ENCODE data around the gene TTLL9.
A peak's percentile ranks its signal among the peaks of the same experiment; 100 is the strongest.

Gene TTLL9

DNA sequence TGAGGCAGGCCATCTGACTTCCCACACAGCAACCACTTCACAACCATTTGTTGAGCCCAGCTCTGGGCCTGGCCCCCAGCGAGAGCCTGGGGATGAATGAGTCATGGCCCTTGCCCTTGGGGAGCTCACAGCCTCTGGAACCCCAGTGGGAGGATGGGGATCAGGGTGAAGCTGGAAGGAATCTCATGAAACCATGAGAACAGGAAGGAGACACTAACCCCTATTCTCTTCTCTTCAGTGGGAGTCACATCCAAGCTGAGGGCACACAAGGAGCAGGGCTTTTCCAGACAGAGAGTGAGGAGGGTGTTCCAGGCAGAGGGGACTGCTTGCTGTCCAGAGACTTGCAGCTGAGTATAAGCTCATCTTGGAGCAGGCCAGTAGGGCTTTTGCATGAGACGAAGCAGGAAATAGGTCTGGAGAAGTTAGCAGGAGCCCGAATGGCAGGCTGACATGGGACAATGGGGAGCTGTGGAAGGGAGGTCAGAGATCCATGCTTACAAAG lies 32.5 kb upstream of the TTLL9 start:
- H3K27ac ChIP-seq (ENCODE audit: low read depth in 2 of 2, low read length in 2 of 2): no peak overlapping the region
- H3K36me3 ChIP-seq (ENCODE audit: control insufficient read depth in 2 of 2, insufficient read depth in 2 of 2, low read length in 2 of 2): no peaks in the 10 kb centered on the region
- H3K9me3 ChIP-seq (ENCODE audit: control insufficient read depth in 2 of 2, low read length in 2 of 2): no peaks in the 10 kb centered on the region
- H3K4me3 ChIP-seq (ENCODE audit: low read length in 2 of 2): no peak overlapping the region
- peaks cover 16 to 19% of the 10 kb centered on the region in 2 donors for H3K4me1 ChIP-seq (ENCODE audit: control insufficient read depth in 2 of 2, insufficient read depth in 2 of 2, low read length in 2 of 2)
- H3K9ac ChIP-seq (ENCODE audit: low read depth in 1 of 2, low read length in 2 of 2): no peak overlapping the region
- H3K27me3 ChIP-seq (ENCODE audit: control insufficient read depth in 2 of 2, insufficient read depth in 2 of 2, low read length in 2 of 2): no peaks in the 10 kb centered on the region

DNA sequence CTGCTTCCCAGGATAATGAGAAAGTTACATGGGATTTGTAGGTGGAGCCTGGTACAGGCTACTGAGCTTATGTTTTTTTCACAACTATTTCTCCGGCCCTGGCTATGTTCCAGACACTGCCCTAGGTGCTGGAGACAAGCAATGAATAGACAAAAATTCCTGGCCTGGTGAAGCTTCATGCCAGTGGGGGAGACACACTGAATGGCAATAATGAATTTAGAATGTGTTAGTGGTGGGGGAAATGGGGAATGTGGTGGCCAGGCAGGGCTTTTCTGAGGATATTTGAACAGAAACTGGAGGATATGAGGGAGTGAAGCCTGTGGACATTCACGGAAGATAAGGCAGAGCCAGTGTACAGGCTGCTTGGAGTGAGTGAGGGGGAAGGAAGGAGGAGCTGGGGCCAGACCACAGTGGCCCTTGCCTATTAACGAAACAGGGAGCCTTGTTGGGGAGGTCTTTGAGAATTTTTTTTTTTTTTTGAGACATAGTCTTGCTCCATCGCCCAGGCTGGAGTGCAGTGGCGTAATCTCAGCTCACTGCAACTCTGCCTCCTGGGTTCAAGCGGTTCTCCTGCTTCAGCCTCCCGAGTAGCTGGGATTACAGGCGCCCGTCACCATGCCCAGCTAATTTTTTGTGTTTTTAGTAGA lies 31.7 kb upstream of the TTLL9 start:
- Histone ChIP-seq H3K27ac (ENCODE audit: low read depth in 2 of 2, low read length in 2 of 2) (no peak overlapping the region), H3K9me3 (ENCODE audit: control insufficient read depth in 2 of 2, low read length in 2 of 2) (no peaks in the 10 kb centered on the region), H3K4me3 (ENCODE audit: low read length in 2 of 2) (no peak overlapping the region), H3K27me3 (ENCODE audit: control insufficient read depth in 2 of 2, insufficient read depth in 2 of 2, low read length in 2 of 2) (no peaks in the 10 kb centered on the region), H3K4me1 (ENCODE audit: control insufficient read depth in 2 of 2, insufficient read depth in 2 of 2, low read length in 2 of 2) (peaks cover 16 to 19% of the 10 kb centered on the region in 2 donors), H3K36me3 (ENCODE audit: control insufficient read depth in 2 of 2, insufficient read depth in 2 of 2, low read length in 2 of 2) (no peaks in the 10 kb centered on the region), H3K9ac (ENCODE audit: low read depth in 1 of 2, low read length in 2 of 2) (no peak overlapping the region)

DNA sequence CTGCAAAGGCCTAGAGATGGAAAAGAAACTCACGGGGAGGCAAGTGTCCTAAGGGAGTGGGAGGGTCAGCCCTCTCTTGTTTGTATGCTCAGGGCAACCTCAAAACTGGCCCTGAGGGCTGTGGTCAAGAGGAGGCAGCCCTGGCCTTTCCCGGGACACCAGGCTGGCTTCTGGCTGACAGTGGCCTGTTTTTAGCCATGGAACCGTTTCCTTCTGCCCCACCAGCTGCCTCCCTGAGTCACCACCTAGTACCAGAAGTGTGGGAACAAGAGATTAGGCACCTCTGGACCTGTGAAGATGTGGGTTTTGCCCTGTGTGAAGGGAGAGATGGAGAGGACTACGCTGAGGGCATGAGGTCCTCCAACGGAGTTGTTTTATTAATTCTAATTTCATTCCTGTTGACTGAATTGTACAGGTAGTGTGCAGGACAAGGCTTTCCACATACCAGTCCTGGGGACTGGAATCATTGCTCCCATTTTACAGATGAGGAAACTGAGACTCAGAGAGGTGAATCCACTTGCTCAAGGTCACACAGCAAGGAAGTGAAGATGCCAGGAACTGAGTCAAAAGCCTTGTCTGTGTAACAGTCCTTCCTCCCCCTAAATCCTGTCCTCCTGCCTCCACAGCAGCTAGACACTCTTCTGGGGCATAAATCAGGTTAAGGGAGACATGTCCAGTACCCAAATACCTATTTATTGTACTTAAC lies 30.5 kb upstream of the TTLL9 start:
- no peak overlapping the region for H3K4me3 ChIP-seq (ENCODE audit: low read length in 2 of 2)
- no peak overlapping the region for H3K27ac ChIP-seq (ENCODE audit: low read depth in 2 of 2, low read length in 2 of 2)
- H3K36me3 ChIP-seq (ENCODE audit: control insufficient read depth in 2 of 2, insufficient read depth in 2 of 2, low read length in 2 of 2): no peaks in the 10 kb centered on the region
- H3K27me3 ChIP-seq (ENCODE audit: control insufficient read depth in 2 of 2, insufficient read depth in 2 of 2, low read length in 2 of 2): no peaks in the 10 kb centered on the region
- no peak overlapping the region for H3K9ac ChIP-seq (ENCODE audit: low read depth in 1 of 2, low read length in 2 of 2)
- H3K4me1 ChIP-seq (ENCODE audit: control insufficient read depth in 2 of 2, insufficient read depth in 2 of 2, low read length in 2 of 2): peaks cover 16 to 19% of the 10 kb centered on the region in 2 donors
- no peaks in the 10 kb centered on the region for H3K9me3 ChIP-seq (ENCODE audit: control insufficient read depth in 2 of 2, low read length in 2 of 2)

DNA sequence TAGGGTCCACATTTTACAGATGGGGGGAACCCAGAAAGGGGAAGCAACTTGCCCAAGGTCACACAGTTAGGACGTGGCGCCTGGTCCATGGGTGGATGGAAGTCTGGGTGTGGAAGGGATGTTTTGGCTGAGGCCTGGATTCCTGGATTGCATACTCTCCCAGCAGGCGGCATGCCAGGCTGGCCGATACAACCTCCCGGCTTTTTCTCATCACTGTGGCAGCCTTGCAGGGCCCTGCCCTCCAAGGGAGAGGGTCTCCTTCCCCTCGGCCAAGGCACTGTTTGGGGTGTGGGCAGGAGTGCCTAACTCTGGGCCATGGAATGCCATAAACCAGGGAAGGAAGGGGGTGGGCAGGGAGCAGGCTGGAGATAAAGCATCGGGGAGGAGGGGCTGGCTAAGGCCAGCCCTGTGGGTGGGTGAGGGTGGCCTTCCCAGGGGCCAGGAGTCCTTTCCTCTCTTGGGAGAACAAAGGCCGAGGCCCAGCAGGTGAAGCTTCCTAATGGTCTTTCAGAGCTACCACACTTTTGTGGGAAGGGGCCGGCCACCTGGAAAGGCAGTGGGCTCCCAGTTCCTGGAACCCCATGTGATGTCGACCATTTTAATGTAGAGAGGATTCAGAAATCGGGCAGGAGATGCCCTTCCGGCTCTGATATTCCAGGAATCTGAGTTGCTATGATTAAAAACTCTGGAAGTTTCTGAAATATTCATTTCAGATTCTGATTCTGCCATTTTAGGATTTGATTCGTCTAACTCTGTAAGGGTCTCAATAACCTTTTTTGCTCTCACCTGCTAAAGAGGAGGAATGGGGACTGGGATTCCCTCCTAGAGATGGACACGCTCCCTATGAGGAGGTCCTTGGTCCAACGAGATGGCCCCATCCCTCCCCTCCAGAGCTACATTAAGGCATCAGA lies 29.3 kb upstream of the TTLL9 start:
- Histone ChIP-seq H3K36me3 (ENCODE audit: control insufficient read depth in 2 of 2, insufficient read depth in 2 of 2, low read length in 2 of 2) (no peaks in the 10 kb centered on the region), H3K9ac (ENCODE audit: low read depth in 1 of 2, low read length in 2 of 2) (no peak overlapping the region), H3K4me3 (ENCODE audit: low read length in 2 of 2) (no peak overlapping the region), H3K9me3 (ENCODE audit: control insufficient read depth in 2 of 2, low read length in 2 of 2) (no peaks in the 10 kb centered on the region), H3K27ac (ENCODE audit: low read depth in 2 of 2, low read length in 2 of 2) (no peak overlapping the region), H3K27me3 (ENCODE audit: control insufficient read depth in 2 of 2, insufficient read depth in 2 of 2, low read length in 2 of 2) (no peaks in the 10 kb centered on the region), H3K4me1 (ENCODE audit: control insufficient read depth in 2 of 2, insufficient read depth in 2 of 2, low read length in 2 of 2) (peaks cover 8 to 10% of the 10 kb centered on the region in 2 donors)

DNA sequence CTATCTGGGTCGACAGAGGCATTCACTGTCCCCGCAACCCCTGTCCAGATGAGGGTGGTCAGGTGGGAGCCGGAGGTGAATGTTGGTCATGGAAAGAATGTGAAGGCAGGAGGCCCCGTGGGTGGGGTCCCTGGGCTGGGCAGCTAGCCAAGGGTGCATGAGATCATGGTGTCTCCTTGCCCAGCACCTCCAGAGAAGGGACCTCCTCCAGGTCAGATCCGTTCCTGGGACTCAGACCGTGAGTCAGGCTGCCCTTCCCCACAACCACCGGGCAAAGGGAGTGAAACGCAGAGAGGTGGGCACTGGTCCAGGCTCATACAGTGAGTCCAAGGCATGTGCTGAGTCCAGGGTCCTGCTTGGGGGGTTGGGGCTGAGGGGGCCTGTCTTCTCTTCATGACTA lies 28.5 kb upstream of the TTLL9 start:
- H3K27ac ChIP-seq (ENCODE audit: low read depth in 2 of 2, low read length in 2 of 2): no peak overlapping the region
- peaks cover under 1 to 3% of the 10 kb centered on the region in 2 donors for H3K4me1 ChIP-seq (ENCODE audit: control insufficient read depth in 2 of 2, insufficient read depth in 2 of 2, low read length in 2 of 2)
- H3K36me3 ChIP-seq (ENCODE audit: control insufficient read depth in 2 of 2, insufficient read depth in 2 of 2, low read length in 2 of 2): no peaks in the 10 kb centered on the region
- H3K9ac ChIP-seq (ENCODE audit: low read depth in 1 of 2, low read length in 2 of 2): no peak overlapping the region
- no peaks in the 10 kb centered on the region for H3K27me3 ChIP-seq (ENCODE audit: control insufficient read depth in 2 of 2, insufficient read depth in 2 of 2, low read length in 2 of 2)
- no peak overlapping the region for H3K4me3 ChIP-seq (ENCODE audit: low read length in 2 of 2)
- no peaks in the 10 kb centered on the region for H3K9me3 ChIP-seq (ENCODE audit: control insufficient read depth in 2 of 2, low read length in 2 of 2)

DNA sequence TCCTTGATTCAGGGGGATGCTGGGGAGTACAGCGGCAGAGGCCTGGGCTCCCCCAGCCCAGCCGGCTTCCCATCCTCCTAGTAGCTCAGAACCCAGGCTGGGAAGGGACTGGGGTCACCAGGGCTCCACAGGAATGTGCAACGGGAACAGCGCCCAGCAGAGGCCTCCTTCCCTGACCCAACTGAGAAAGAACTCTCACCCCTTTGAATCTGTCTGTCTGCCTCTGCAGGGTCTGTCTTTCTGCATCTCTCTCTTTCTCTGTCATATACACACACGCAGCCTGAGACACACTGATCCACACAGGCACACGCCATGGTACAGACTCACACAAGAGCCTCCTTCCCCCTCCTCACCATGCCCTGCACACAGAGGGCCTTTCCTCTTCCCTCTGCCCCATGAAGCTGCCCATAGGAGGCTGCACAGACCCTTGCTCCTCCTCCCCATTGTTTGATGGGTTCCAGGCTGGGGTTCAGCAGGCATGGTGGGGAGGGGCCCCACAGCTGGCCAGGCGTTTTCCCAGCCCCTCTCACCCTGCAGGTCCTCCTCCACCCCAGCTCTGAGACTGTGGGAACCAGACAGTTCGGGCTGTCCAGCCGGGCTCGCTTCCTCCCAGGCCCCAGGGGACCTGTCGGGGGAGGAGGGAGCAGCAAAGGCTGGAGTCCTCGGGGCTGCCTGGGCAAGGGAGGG lies 27.8 kb upstream of the TTLL9 start:
- Histone ChIP-seq H3K36me3 (ENCODE audit: control insufficient read depth in 2 of 2, insufficient read depth in 2 of 2, low read length in 2 of 2) (no peaks in the 10 kb centered on the region), H3K27me3 (ENCODE audit: control insufficient read depth in 2 of 2, insufficient read depth in 2 of 2, low read length in 2 of 2) (no peaks in the 10 kb centered on the region), H3K4me3 (ENCODE audit: low read length in 2 of 2) (no peak overlapping the region), H3K9ac (ENCODE audit: low read depth in 1 of 2, low read length in 2 of 2) (no peak overlapping the region), H3K27ac (ENCODE audit: low read depth in 2 of 2, low read length in 2 of 2) (no peak overlapping the region), H3K9me3 (ENCODE audit: control insufficient read depth in 2 of 2, low read length in 2 of 2) (no peaks in the 10 kb centered on the region), H3K4me1 (ENCODE audit: control insufficient read depth in 2 of 2, insufficient read depth in 2 of 2, low read length in 2 of 2) (peaks cover 0 to 2% of the 10 kb centered on the region in 2 donors)

DNA sequence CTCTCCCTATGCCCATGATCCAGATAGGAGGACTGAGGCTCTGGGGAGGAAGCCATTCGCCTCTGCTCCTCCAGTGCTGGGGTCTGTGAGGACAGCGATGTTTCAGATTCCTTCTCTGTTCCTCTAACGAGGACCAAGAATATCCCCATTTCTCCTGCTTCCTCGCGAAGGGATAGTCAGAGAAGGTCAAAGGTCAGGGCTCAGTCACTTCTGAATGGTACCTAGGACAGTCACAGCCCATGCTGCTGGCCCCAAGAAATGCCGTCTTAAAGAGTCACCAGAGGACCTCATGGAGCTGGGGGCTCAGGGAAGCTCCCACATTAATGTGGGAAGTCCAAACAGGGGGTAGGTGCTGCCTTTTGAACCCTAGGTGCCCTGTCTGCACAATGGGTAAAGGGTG lies 27.1 kb upstream of the TTLL9 start:
- Histone ChIP-seq H3K4me1 (ENCODE audit: control insufficient read depth in 2 of 2, insufficient read depth in 2 of 2, low read length in 2 of 2) (no peaks in the 10 kb centered on the region), H3K9me3 (ENCODE audit: control insufficient read depth in 2 of 2, low read length in 2 of 2) (no peaks in the 10 kb centered on the region), H3K4me3 (ENCODE audit: low read length in 2 of 2) (no peak overlapping the region), H3K36me3 (ENCODE audit: control insufficient read depth in 2 of 2, insufficient read depth in 2 of 2, low read length in 2 of 2) (no peaks in the 10 kb centered on the region), H3K27ac (ENCODE audit: low read depth in 2 of 2, low read length in 2 of 2) (no peak overlapping the region), H3K9ac (ENCODE audit: low read depth in 1 of 2, low read length in 2 of 2) (no peak overlapping the region), H3K27me3 (ENCODE audit: control insufficient read depth in 2 of 2, insufficient read depth in 2 of 2, low read length in 2 of 2) (no peaks in the 10 kb centered on the region)

DNA sequence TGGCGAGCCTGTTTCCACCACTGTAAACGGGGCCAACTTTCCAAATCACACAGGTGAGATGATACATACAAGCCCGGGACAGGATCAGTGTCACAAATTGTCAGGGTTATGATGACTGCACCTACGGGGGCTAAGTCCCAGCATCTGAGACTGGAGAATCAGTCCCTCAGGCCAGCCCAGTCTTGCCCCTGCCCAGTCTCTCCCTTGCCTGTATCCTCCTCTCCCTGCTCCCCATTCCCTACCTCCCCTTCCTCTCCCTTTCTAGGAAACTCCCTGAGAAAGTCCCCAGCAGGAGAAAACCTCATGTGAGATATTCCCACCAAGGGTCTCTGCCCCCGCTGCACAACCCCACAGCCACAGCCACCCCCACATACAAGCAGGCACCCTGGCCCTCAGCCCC lies 26.6 kb upstream of the TTLL9 start:
- no peaks in the 10 kb centered on the region for H3K4me1 ChIP-seq (ENCODE audit: control insufficient read depth in 2 of 2, insufficient read depth in 2 of 2, low read length in 2 of 2)
- H3K27ac ChIP-seq (ENCODE audit: low read depth in 2 of 2, low read length in 2 of 2): no peak overlapping the region
- no peaks in the 10 kb centered on the region for H3K36me3 ChIP-seq (ENCODE audit: control insufficient read depth in 2 of 2, insufficient read depth in 2 of 2, low read length in 2 of 2)
- no peaks in the 10 kb centered on the region for H3K9me3 ChIP-seq (ENCODE audit: control insufficient read depth in 2 of 2, low read length in 2 of 2)
- H3K27me3 ChIP-seq (ENCODE audit: control insufficient read depth in 2 of 2, insufficient read depth in 2 of 2, low read length in 2 of 2): no peaks in the 10 kb centered on the region
- peak overlapping the region in 1 of 2 donors; percentile 20 for H3K4me3 ChIP-seq (ENCODE audit: low read length in 2 of 2)
- no peak overlapping the region for H3K9ac ChIP-seq (ENCODE audit: low read depth in 1 of 2, low read length in 2 of 2)

DNA sequence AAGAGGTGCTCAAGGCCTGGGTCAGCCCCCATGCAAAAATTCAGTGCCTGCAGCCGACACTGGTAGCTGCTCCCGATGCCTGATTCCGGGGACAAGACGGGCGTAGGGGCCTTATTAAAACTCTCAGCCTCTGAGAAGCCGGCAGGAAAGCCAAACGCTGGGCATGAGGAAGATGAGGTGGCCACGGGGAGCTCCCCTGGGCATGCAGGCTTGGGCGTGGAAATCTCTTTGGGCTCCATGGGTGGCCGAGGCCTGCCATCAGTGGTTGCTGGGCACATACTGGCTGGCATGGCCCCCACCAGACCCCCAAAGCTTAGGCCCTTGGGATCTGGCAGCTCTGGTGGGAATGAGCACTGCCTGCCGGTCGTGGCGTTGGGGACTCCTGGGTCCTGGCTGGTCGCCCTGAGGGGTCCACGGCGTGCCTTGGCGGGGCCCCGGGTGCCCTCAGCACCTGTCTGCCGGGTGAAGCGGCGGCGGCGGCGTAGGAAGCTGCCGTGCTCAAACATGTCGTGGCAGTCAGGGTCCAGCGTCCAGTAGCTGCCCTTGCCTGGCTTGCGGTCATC lies 25.6 kb upstream of the TTLL9 start:
- Histone ChIP-seq H3K9ac (ENCODE audit: low read depth in 1 of 2, low read length in 2 of 2) (peak overlapping the region in 1 of 2 donors; percentile 10), H3K36me3 (ENCODE audit: control insufficient read depth in 2 of 2, insufficient read depth in 2 of 2, low read length in 2 of 2) (no peaks in the 10 kb centered on the region), H3K27ac (ENCODE audit: low read depth in 2 of 2, low read length in 2 of 2) (no peak overlapping the region), H3K9me3 (ENCODE audit: control insufficient read depth in 2 of 2, low read length in 2 of 2) (no peaks in the 10 kb centered on the region), H3K4me1 (ENCODE audit: control insufficient read depth in 2 of 2, insufficient read depth in 2 of 2, low read length in 2 of 2) (peaks cover 0 to 2% of the 10 kb centered on the region in 2 donors), H3K4me3 (ENCODE audit: low read length in 2 of 2) (no peak overlapping the region), H3K27me3 (ENCODE audit: control insufficient read depth in 2 of 2, insufficient read depth in 2 of 2, low read length in 2 of 2) (peaks cover 2% of the 10 kb centered on the region in 2 donors)

All from mucosa of rectum (tissue), 2 donors.